IMR-90 (cell line): ENCODE measurements around the gene GNB1L. TPM values are rescaled to one million over a fixed set of nuclear protein-coding genes. Genes with fewer than 3 reads are reported as not detected.

Experiments
- ATAC-seq: fragments of 200-7000 bp; cut with Tn5 transposase; 2 replicates; pipeline ENCODE4 v1.9.1; 2020; ENCODE audit warnings: low read depth, mild to moderate bottlenecking, moderate library complexity
- BruUV-seq: library from RNA; stranded (reverse); fragments of 400-500 nt; replicated peaks from 2 replicates; lab custom pipeline; 2021; lab: Mats Ljungman, UMichigan
- CTCF ChIA-PET: fragments of 300-600 bp; formaldehyde crosslinking; extraction: SDS; loops from one replicate; lab custom pipeline; 2021; ENCODE audit warnings: antibody characterized with exemption; lab: Yijun Ruan, JAX
- POLR2A ChIA-PET: fragments of 300-600 bp; sonication (Branson Sonifier 250); formaldehyde crosslinking; loops from one replicate; lab custom pipeline; 2022; ENCODE audit warnings: antibody characterized with exemption; ENCODE audit not compliant: unreplicated experiment; lab: Charles Lee
- DNase-seq: peaks from one replicate; pipeline ENCODE4 v3.0.0; 2013
- H2AFZ ChIP-seq: replicated peaks from 2 replicates; pipeline ENCODE3; 2013; ENCODE audit warnings: low read length, mild to moderate bottlenecking; ENCODE audit not compliant: poor library complexity
- H2AK5ac ChIP-seq: 2 replicates; pipeline ENCODE4 v1.6.1; 2013; ENCODE audit warnings: low read depth, low read length, inconsistent platforms
- H2AK9ac ChIP-seq: replicated peaks from 2 replicates; pipeline ENCODE3; 2013; ENCODE audit warnings: mild to moderate bottlenecking, low read depth, low read length, moderate library complexity; ENCODE audit not compliant: poor library complexity
- H2BK120ac ChIP-seq: 2 replicates; pipeline ENCODE4 v1.6.1; 2013; ENCODE audit warnings: low read depth, low read length, inconsistent platforms
- H2BK15ac ChIP-seq: 3 replicates; pipeline ENCODE4 v1.6.1; 2013; ENCODE audit warnings: low read depth, low read length, inconsistent platforms
- H2BK20ac ChIP-seq: 2 replicates; pipeline ENCODE4 v1.6.1; 2013; ENCODE audit warnings: low read depth, mild to moderate bottlenecking, inconsistent platforms, low read length, moderate library complexity
- H2BK5ac ChIP-seq: 2 replicates; pipeline ENCODE4 v1.6.1; 2013; ENCODE audit warnings: mild to moderate bottlenecking, low read depth, low read length, inconsistent platforms; ENCODE audit not compliant: poor library complexity, severe bottlenecking
- H3K14ac ChIP-seq: replicated peaks from 2 replicates; pipeline ENCODE4 v1.6.1; 2013; ENCODE audit warnings: low read depth, low read length, inconsistent platforms
- H3K18ac ChIP-seq: 2 replicates; pipeline ENCODE4 v1.6.1; 2013; ENCODE audit warnings: low read depth, low read length, control low read depth
- H3K23ac ChIP-seq: 2 replicates; pipeline ENCODE4 v1.6.1; 2013; ENCODE audit warnings: low read depth, low read length, inconsistent platforms
- H3K27ac ChIP-seq: 2 replicates; pipeline ENCODE4 v1.5.1; 2013; ENCODE audit warnings: mild to moderate bottlenecking, control low read depth, low read length; ENCODE audit not compliant: insufficient read depth
- H3K27me3 ChIP-seq: 2 replicates; pipeline ENCODE4 v1.6.1; 2013; ENCODE audit warnings: low read length; ENCODE audit not compliant: control insufficient read depth, insufficient read depth
- H3K36me3 ChIP-seq: 2 replicates; pipeline ENCODE4 v1.6.1; 2013; ENCODE audit warnings: low read length, mixed read lengths; ENCODE audit not compliant: control insufficient read depth, insufficient read depth
- H3K4ac ChIP-seq: 2 replicates; pipeline ENCODE4 v1.6.1; 2013; ENCODE audit warnings: low read depth, low read length, inconsistent platforms
- H3K4me1 ChIP-seq: 2 replicates; pipeline ENCODE4 v1.6.1; 2013; ENCODE audit warnings: low read length, mixed read lengths; ENCODE audit not compliant: control insufficient read depth, insufficient read depth
- H3K4me2 ChIP-seq: 2 replicates; pipeline ENCODE4 v1.6.1; 2013; ENCODE audit warnings: low read depth, mild to moderate bottlenecking, control low read depth, low read length, moderate library complexity
- H3K4me3 ChIP-seq: 2 replicates; pipeline ENCODE4 v1.5.1; 2013; ENCODE audit warnings: low read depth, mild to moderate bottlenecking, control low read depth, low read length, moderate library complexity; ENCODE audit not compliant: insufficient read depth
- H3K56ac ChIP-seq: 2 replicates; pipeline ENCODE4 v1.6.1; 2013; ENCODE audit warnings: low read length, inconsistent platforms; ENCODE audit not compliant: insufficient read depth; ENCODE audit errors: extremely low read depth
- H3K79me1 ChIP-seq, 2 experiments: 2 replicates each; pipeline ENCODE4 v1.6.1; 2013; ENCODE audit warnings: low read length in 2 of 2, inconsistent platforms in 1 of 2, low read depth in 1 of 2
- H3K9ac ChIP-seq: 2 replicates; pipeline ENCODE4 v1.6.1; 2013; ENCODE audit warnings: low read depth, low read length, control low read depth
- H3K9me1 ChIP-seq: 2 replicates; pipeline ENCODE4 v1.6.1; 2013; ENCODE audit warnings: low read length, inconsistent platforms; ENCODE audit not compliant: insufficient read depth
- H3K9me3 ChIP-seq: 2 replicates; pipeline ENCODE4 v1.6.1; 2013; ENCODE audit warnings: low read length; ENCODE audit not compliant: control insufficient read depth, insufficient read depth
- H4K20me1 ChIP-seq: 2 replicates; pipeline ENCODE4 v1.6.1; 2013; ENCODE audit warnings: low read length, inconsistent platforms; ENCODE audit not compliant: insufficient read depth
- H4K5ac ChIP-seq: 2 replicates; pipeline ENCODE4 v1.6.1; 2013; ENCODE audit warnings: mild to moderate bottlenecking, low read depth, low read length, control low read depth
- H4K8ac ChIP-seq, 2 experiments: 2 replicates each; pipeline ENCODE4 v1.6.1; 2013; ENCODE audit warnings: low read depth in 2 of 2, low read length in 2 of 2, control low read depth in 1 of 2, inconsistent platforms in 1 of 2
- H4K91ac ChIP-seq: 2 replicates; pipeline ENCODE4 v1.6.1; 2013; ENCODE audit warnings: low read depth, low read length, inconsistent platforms; ENCODE audit not compliant: insufficient read depth
- BHLHE40 ChIP-seq: fragments of 150-350 bp; IDR thresholded peaks from 2 replicates; pipeline ENCODE4 v1.6.1; 2016; ENCODE audit warnings: mild to moderate bottlenecking, low read depth, low read length
- CEBPB ChIP-seq: IDR thresholded peaks from 2 replicates; pipeline ENCODE4 v1.6.1; 2012; ENCODE audit warnings: low read depth, low read length, improper control_type of control experiment
- FOS ChIP-seq: fragments of 150-350 bp; IDR thresholded peaks from 2 replicates; pipeline ENCODE4 v1.6.1; 2016; ENCODE audit warnings: low read depth, low read length
- MAFK ChIP-seq: IDR thresholded peaks from 2 replicates; pipeline ENCODE4 v1.6.1; 2012; ENCODE audit warnings: low read depth, low read length, improper control_type of control experiment
- MAZ ChIP-seq: IDR thresholded peaks from 2 replicates; pipeline ENCODE4 v1.6.1; 2012; ENCODE audit warnings: low read depth, mild to moderate bottlenecking, low read length, improper control_type of control experiment, moderate library complexity, borderline replicate concordance
- MXI1 ChIP-seq: IDR thresholded peaks from 2 replicates; pipeline ENCODE4 v1.6.1; 2012; ENCODE audit warnings: low read depth, mild to moderate bottlenecking, low read length, moderate library complexity, borderline replicate concordance
- POLR2A ChIP-seq: IDR thresholded peaks from 2 replicates; pipeline ENCODE4 v1.6.1; 2012; ENCODE audit warnings: mild to moderate bottlenecking, low read depth, low read length
- RCOR1 ChIP-seq: IDR thresholded peaks from 2 replicates; pipeline ENCODE4 v1.6.1; 2012; ENCODE audit warnings: mild to moderate bottlenecking, low read length, improper control_type of control experiment; ENCODE audit not compliant: insufficient replicate concordance
- RFX5 ChIP-seq: IDR thresholded peaks from 2 replicates; pipeline ENCODE4 v1.8.0; 2012; ENCODE audit warnings: low read depth, mild to moderate bottlenecking, low read length, moderate library complexity
- SMC3 ChIP-seq: fragments of 150-350 bp; IDR thresholded peaks from 2 replicates; pipeline ENCODE4 v1.6.1; 2016; ENCODE audit warnings: low read depth, mild to moderate bottlenecking, antibody characterized with exemption, low read length, moderate library complexity
- WGBS, 2 experiments: methylation state at CpG; one replicate each; pipeline versions ENCODE4 v1.1.5 to v1.1.7; 2013; ENCODE audit warnings: missing lambda C conversion rate in 2 of 2; ENCODE audit not compliant: insufficient read length in 1 of 2; ENCODE audit errors: extremely low coverage in 2 of 2; 5-methylcytosine and 5-hydroxymethylcytosine counted together
- dilution Hi-C: fragments of 300-500 bp; cut with HindIII; formaldehyde crosslinking; loops from one replicate; pipeline ENCODE4 v1.14.3; 2018; ENCODE audit warnings: low sequenced_read_pairs; ENCODE audit not compliant: unreplicated experiment
- in situ Hi-C: fragments of 300-500 bp; cut with MboI; formaldehyde crosslinking; loops from 3 replicates; pipeline ENCODE4 v1.14.3; 2019; ENCODE audit warnings: low sequenced_read_pairs, inconsistent platforms, mixed read lengths
- intact Hi-C: fragments of 100-400 bp; cut with micrococcal nuclease; formaldehyde crosslinking; loops from 2 replicates; pipeline ENCODE4 v1.10.0; 2022
- polyA plus RNA-seq, 3 experiments: library from polyadenylated mRNA; depleted of rRNA; stranded (reverse); fragments of >200 nt; gene quantifications; 2 replicates each; pipeline ENCODE4 v1.2.3, GENCODE V29; 2012; ENCODE audit warnings: low replicate concordance in 1 of 3
- total RNA-seq: library from RNA; depleted of rRNA; stranded (reverse); fragments of >200 nt; gene quantifications from 2 replicates; pipeline ENCODE4 v1.2.3, GENCODE V29; 2012
- TF ChIP-seq, protein P1 (sequence below): fragments of 150-350 bp; IDR thresholded peaks from 2 replicates; pipeline ENCODE4 v1.6.1; 2017; ENCODE audit warnings: mild to moderate bottlenecking, antibody characterized with exemption, low read length, low read depth
- TF ChIP-seq, protein P2 (sequence below): fragments of 150-350 bp; IDR thresholded peaks from 2 replicates; pipeline ENCODE4 v1.6.1; 2016; ENCODE audit warnings: low read depth, mild to moderate bottlenecking, low read length, moderate library complexity, borderline replicate concordance

Gene GNB1L
- total and polyA plus RNA-seq, 2 of the 4 experiments (the other 2 are of a cell fraction): 2.5 to 4.4 TPM

DNA sequence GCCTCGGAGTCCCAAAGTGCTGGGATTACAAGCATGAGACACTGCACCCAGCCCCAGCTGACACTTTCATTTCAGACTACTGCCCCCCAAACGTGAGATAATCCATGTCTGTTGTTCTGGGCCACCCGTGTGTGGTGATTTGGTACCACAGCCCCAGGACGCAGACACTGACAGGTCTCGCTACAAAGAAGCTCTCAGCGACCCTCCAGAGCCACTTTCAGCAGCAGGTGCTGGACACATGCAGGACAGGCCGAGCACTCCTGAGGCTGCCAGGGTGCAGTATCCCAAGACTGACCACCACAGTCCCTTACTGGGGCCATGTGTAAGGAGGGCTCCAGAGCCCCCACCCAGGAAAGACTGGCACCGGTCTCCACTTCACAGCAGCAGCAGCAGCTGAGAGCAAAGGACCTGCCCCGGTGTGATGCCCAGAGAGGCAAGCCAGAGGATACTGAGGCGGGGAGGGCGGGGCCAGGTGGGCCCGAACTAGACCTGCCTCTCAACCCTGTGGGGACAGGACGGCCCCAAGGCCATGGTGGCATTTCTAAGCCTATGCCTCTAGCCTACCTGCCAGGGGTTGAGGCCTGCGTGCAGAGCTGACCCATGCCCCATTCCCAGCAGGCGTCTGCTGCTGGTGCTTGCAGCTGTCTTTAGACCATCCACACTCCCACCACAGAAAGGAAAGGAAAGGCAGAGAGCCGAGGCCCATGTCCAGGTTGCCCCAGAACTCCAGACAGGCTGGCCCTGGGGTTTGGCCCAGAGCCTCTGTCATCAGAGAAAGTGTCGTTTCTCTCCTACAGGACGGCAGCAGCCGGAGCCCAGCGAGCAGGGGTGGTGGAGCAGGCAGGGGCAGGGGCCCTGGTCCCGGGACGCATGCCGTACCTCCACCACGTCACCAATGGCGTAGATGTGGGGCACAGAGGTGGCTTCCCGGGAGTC is 28.0 kb upstream of the GNB1L start (continued):
- TF ChIP-seq SMC3 (no peak), CEBPB (no peak)

DNA sequence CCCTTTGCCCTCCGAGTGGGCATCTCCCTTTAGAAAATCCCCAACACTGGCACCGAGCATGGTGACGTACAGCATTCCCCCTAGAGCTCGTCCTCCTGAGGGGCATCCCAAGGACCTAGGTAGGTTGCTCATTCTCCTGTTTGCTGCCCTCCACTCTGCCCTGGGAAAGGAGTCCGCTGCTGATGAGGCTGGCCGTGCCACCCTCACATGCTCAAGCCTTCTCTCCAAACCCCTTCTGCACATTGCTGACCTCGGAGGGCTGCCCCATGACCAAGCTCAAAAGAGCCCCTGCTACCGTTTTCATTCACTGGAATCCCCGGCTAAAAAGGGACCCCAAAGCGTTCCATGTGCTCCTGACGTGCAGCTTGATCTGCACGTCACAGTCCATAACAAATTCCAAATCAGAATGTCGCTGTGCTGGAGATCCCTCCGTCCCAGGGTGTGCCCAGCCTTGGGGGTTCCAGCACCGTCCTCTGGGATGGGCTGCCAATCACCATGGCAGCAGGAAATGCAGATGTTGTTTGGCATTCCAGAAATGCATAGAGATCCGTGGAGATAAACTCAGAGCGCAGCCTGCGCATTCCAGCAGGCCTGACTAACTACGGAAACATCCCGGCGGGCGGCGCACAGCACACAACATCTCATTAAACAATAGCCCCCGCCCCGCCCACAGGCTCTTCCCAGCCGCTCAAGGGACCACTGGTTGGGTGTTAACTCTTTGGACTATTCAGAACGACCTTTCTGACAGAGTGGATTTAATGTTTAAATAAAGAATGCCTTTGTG is 26.3 kb upstream of the GNB1L start:
- peak overlapping the region; percentile 51 for H3K4me2 ChIP-seq
- H3K27me3 ChIP-seq: no peaks in the 10 kb centered on the region
- H3K9ac ChIP-seq: peak overlapping the region; percentile 12; the same call in 1 of the 2 replicates
- H2AK9ac ChIP-seq: peak overlapping the region; percentile 97
- CTCF ChIA-PET: interaction anchor here (1.6 kb wide), 1 partner anchor 11 kb away, joined by 3 read pairs; no protein-coding TSS in a partner anchor
- POLR2A ChIA-PET: no interaction called here
- ATAC-seq (peak; percentile 89), DNase-seq (peak; percentile 94)
- no TSS peak for BruUV-seq
- peak overlapping the region; percentile 68 for H4K5ac ChIP-seq
- H2BK5ac ChIP-seq: peak overlapping the region; percentile 98
- H4K91ac ChIP-seq: peak overlapping the region; percentile 100
- intact Hi-C loops: no loop called here
- peaks cover 4% of the 10 kb centered on the region for H4K20me1 ChIP-seq
- H3K9me3 ChIP-seq: no peaks in the 10 kb centered on the region
- peak overlapping the region; percentile 99 for H3K4ac ChIP-seq
- peak overlapping the region; percentile 96 for H3K23ac ChIP-seq
- peaks cover 56% of the 10 kb centered on the region for H3K4me1 ChIP-seq
- peak overlapping the region; percentile 93 to 96 for H4K8ac ChIP-seq
- peak overlapping the region; percentile 68 for H3K56ac ChIP-seq
- peaks cover 57% of the 10 kb centered on the region for H3K9me1 ChIP-seq
- peak overlapping the region; percentile 99 for H2AK5ac ChIP-seq
- no peaks in the 10 kb centered on the region for H3K36me3 ChIP-seq
- peak overlapping the region; percentile 58 for H3K18ac ChIP-seq
- H2BK20ac ChIP-seq: peak overlapping the region; percentile 100
- peak overlapping the region; percentile 65 for H2AFZ ChIP-seq
- H3K27ac ChIP-seq: peak overlapping the region; percentile 93
- H2BK15ac ChIP-seq: peak overlapping the region; percentile 95
- H3K14ac ChIP-seq: peak overlapping the region; percentile 96
- in situ Hi-C loops: no loop called here
- WGBS, 2 experiments: 38% methylated on average over 10 of the region's 27 CpGs; no CpG with 5 or more reads in 1 of the 2 experiments
- H2BK120ac ChIP-seq: peak overlapping the region; percentile 100
- dilution Hi-C loops: no loop called here
- H3K4me3 ChIP-seq: no peak overlapping the region
- H3K79me1 ChIP-seq: peaks cover 18 to 55% of the 10 kb centered on the region in 2 experiments
- peak; percentile 64; the same call in 1 of the 2 replicates for TF ChIP-seq MAZ
- TF ChIP-seq, protein P1, sequence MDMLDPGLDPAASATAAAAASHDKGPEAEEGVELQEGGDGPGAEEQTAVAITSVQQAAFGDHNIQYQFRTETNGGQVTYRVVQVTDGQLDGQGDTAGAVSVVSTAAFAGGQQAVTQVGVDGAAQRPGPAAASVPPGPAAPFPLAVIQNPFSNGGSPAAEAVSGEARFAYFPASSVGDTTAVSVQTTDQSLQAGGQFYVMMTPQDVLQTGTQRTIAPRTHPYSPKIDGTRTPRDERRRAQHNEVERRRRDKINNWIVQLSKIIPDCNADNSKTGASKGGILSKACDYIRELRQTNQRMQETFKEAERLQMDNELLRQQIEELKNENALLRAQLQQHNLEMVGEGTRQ: no peak
- TF ChIP-seq RFX5: no peak
- TF ChIP-seq MAFK: no peak
- no peak for TF ChIP-seq POLR2A
- peak; percentile 57; the same call in 1 of the 2 replicates for TF ChIP-seq FOS
- TF ChIP-seq RCOR1: peak; percentile 54
- no peak for TF ChIP-seq CEBPB
- TF ChIP-seq BHLHE40: peak; percentile 43
- TF ChIP-seq, protein P2, sequence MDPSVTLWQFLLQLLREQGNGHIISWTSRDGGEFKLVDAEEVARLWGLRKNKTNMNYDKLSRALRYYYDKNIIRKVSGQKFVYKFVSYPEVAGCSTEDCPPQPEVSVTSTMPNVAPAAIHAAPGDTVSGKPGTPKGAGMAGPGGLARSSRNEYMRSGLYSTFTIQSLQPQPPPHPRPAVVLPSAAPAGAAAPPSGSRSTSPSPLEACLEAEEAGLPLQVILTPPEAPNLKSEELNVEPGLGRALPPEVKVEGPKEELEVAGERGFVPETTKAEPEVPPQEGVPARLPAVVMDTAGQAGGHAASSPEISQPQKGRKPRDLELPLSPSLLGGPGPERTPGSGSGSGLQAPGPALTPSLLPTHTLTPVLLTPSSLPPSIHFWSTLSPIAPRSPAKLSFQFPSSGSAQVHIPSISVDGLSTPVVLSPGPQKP: no peak
- TF ChIP-seq MXI1: no peak
